WTC11 (cell line): ENCODE measurements around the gene NRXN3. TPM values are rescaled to one million over a fixed set of nuclear protein-coding genes. Genes with fewer than 3 reads are reported as not detected.

Experiments
- ATAC-seq: fragments of 200-7000 bp; cut with Tn5 transposase; 2 replicates; pipeline ENCODE4 v1.10.0; 2021; ENCODE audit warnings: mild to moderate bottlenecking, moderate library complexity
- CTCF ChIA-PET: fragments of 300-600 bp; sonication (Branson Sonifier 250); formaldehyde crosslinking; loops from one replicate; lab custom pipeline; 2021; ENCODE audit warnings: antibody characterized with exemption; lab: Charles Lee
- POLR2A ChIA-PET: fragments of 350-600 bp; sonication (Branson Sonifier 250); formaldehyde crosslinking; loops from one replicate; lab custom pipeline; 2021; ENCODE audit warnings: antibody characterized with exemption; lab: Charles Lee
- DNase-seq: peaks from one replicate; pipeline ENCODE4 v3.0.0; 2021; ENCODE audit warnings: low spot score
- H3K27ac Mint-ChIP-seq: 2 replicates; pipeline ENCODE4 v1.8.0; 2021; ENCODE audit warnings: mixed read lengths
- H3K27me3 Mint-ChIP-seq: 2 replicates; pipeline ENCODE4 v1.8.0; 2021; ENCODE audit warnings: low read depth, mild to moderate bottlenecking, moderate library complexity, mixed read lengths
- H3K36me3 Mint-ChIP-seq: 2 replicates; pipeline ENCODE4 v1.8.0; 2021; ENCODE audit warnings: mixed read lengths
- H3K4me1 Mint-ChIP-seq: 2 replicates; pipeline ENCODE4 v1.8.0; 2022; ENCODE audit warnings: mixed read lengths
- H3K4me3 Mint-ChIP-seq: 2 replicates; pipeline ENCODE4 v1.8.0; 2021; ENCODE audit warnings: mild to moderate bottlenecking, moderate library complexity, mixed read lengths
- H3K9me3 Mint-ChIP-seq: 2 replicates; pipeline ENCODE4 v1.8.0; 2021; ENCODE audit warnings: mixed read lengths
- ATF2 ChIP-seq: sonication (generic); formaldehyde crosslinking; IDR thresholded peaks from 2 replicates; pipeline ENCODE4 v1.8.1; 2022; ENCODE audit warnings: low read depth, missing genetic modification reagents, borderline replicate concordance
- CBFB ChIP-seq: sonication (generic); formaldehyde crosslinking; IDR thresholded peaks from 2 replicates; pipeline ENCODE4 v1.8.1; 2022; ENCODE audit warnings: mild to moderate bottlenecking, low read depth, missing genetic modification reagents
- CDX4 ChIP-seq: fragments of 250-450 bp; sonication (Bioruptor Pico); IDR thresholded peaks from 2 replicates; pipeline ENCODE4 v1.9.0; 2021; ENCODE audit warnings: moderate library complexity, mild to moderate bottlenecking, inconsistent platforms, borderline replicate concordance
- CREB1 ChIP-seq: sonication (generic); formaldehyde crosslinking; IDR thresholded peaks from 2 replicates; pipeline ENCODE4 v1.8.0; 2023; ENCODE audit warnings: mild to moderate bottlenecking, missing genetic modification reagents
- CREM ChIP-seq: sonication (generic); formaldehyde crosslinking; IDR thresholded peaks from 2 replicates; pipeline ENCODE4 v1.8.1; 2022; ENCODE audit warnings: mild to moderate bottlenecking, missing genetic modification reagents, moderate library complexity
- FOXP4 ChIP-seq: sonication (generic); formaldehyde crosslinking; IDR thresholded peaks from 2 replicates; pipeline ENCODE4 v1.8.0; 2022; ENCODE audit warnings: mild to moderate bottlenecking, missing genetic modification reagents
- GRHL2 ChIP-seq: fragments of 250-450 bp; sonication (Bioruptor Pico); IDR thresholded peaks from 2 replicates; pipeline ENCODE4 v1.8.0; 2022; ENCODE audit warnings: mild to moderate bottlenecking, moderate library complexity; ENCODE audit not compliant: insufficient replicate concordance, severe bottlenecking
- HMGA2 ChIP-seq: fragments of 250-450 bp; sonication (Bioruptor Pico); IDR thresholded peaks from 2 replicates; pipeline ENCODE4 v1.4.0; 2021; ENCODE audit warnings: mild to moderate bottlenecking, moderate library complexity
- IRF1 ChIP-seq: sonication (generic); formaldehyde crosslinking; IDR thresholded peaks from 2 replicates; pipeline ENCODE4 v1.8.0; 2023; ENCODE audit warnings: missing genetic modification reagents
- IRF2 ChIP-seq: sonication (generic); formaldehyde crosslinking; IDR thresholded peaks from 2 replicates; pipeline ENCODE4 v1.8.0; 2022; ENCODE audit warnings: low read depth, missing genetic modification reagents, borderline replicate concordance
- JAZF1 ChIP-seq: fragments of 250-450 bp; sonication (Bioruptor Pico); IDR thresholded peaks from 2 replicates; pipeline ENCODE4 v1.9.0; 2021; ENCODE audit warnings: moderate library complexity, mild to moderate bottlenecking, inconsistent platforms
- NFATC4 ChIP-seq: fragments of 250-450 bp; sonication (Bioruptor Pico); IDR thresholded peaks from 2 replicates; pipeline ENCODE4 v1.9.0; 2021; ENCODE audit warnings: mild to moderate bottlenecking
- NR2C2 ChIP-seq: sonication (generic); formaldehyde crosslinking; IDR thresholded peaks from 2 replicates; pipeline ENCODE4 v1.8.0; 2022; ENCODE audit warnings: mild to moderate bottlenecking, missing genetic modification reagents
- PRDM15 ChIP-seq: sonication (generic); formaldehyde crosslinking; IDR thresholded peaks from 2 replicates; pipeline ENCODE4 v1.8.0; 2022; ENCODE audit warnings: missing genetic modification reagents
- SMAD3 ChIP-seq: sonication (generic); formaldehyde crosslinking; IDR thresholded peaks from 2 replicates; pipeline ENCODE4 v1.8.0; 2022; ENCODE audit warnings: missing genetic modification reagents, mild to moderate bottlenecking, borderline replicate concordance
- TEAD1 ChIP-seq: sonication (generic); formaldehyde crosslinking; IDR thresholded peaks from 2 replicates; pipeline ENCODE4 v1.8.0; 2022; ENCODE audit warnings: mild to moderate bottlenecking, missing genetic modification reagents
- ZBTB21 ChIP-seq: sonication (generic); formaldehyde crosslinking; IDR thresholded peaks from 2 replicates; pipeline ENCODE4 v1.8.1; 2023; ENCODE audit warnings: mild to moderate bottlenecking, missing genetic modification reagents, borderline replicate concordance
- ZNF263 ChIP-seq: sonication (generic); formaldehyde crosslinking; IDR thresholded peaks from 2 replicates; pipeline ENCODE4 v1.8.1; 2022; ENCODE audit warnings: low read depth, mild to moderate bottlenecking, moderate library complexity, missing genetic modification reagents
- ZNF416 ChIP-seq: fragments of 250-450 bp; sonication (Bioruptor Pico); IDR thresholded peaks from 2 replicates; pipeline ENCODE4 v1.9.0; 2021; ENCODE audit warnings: mild to moderate bottlenecking, inconsistent platforms
- ZNF425 ChIP-seq: fragments of 250-450 bp; sonication (Bioruptor Pico); conservative IDR thresholded peaks from 2 replicates; pipeline ENCODE4 v1.9.0; 2021; ENCODE audit warnings: mild to moderate bottlenecking
- total RNA-seq: library from RNA; stranded (reverse); gene quantifications from 3 replicates; pipeline ENCODE4 v1.2.3, GENCODE V29; 2021

NRXN3 gene
- total RNA-seq, 1 experiment from 2014 or later, result 3.0 TPM

GRCh38 chr14:79438696-79439342 lies 1268.6 kb downstream of the NRXN3 start (continued):
- TF ChIP-seq GRHL2 (CRISPR knock-in tag), result no peak
- no peak for TF ChIP-seq SMAD3 (CRISPR knock-in tag)
- TF ChIP-seq, all 79 proteins: peak for 0

GRCh38 chr14:79442786-79443185 lies 1272.6 kb downstream of the NRXN3 start:
- no peak for DNase-seq
- H3K4me1 Mint-ChIP-seq, result peaks cover 23% of the 10 kb centered on the region
- H3K4me3 Mint-ChIP-seq, result no peak overlapping the region
- no peak for ATAC-seq
- H3K9me3 Mint-ChIP-seq, result peaks cover 6% of the 10 kb centered on the region
- H3K27me3 Mint-ChIP-seq, result no peaks in the 10 kb centered on the region
- H3K36me3 Mint-ChIP-seq, result 0 out of 2 replicates have a peak, but pooled peaks cover 3% of the 10 kb centered on the region
- POLR2A ChIA-PET, result no interaction called here
- TF ChIP-seq NFATC4, result no peak
- no peak for TF ChIP-seq NR2C2 (CRISPR knock-in tag)
- no peak for TF ChIP-seq ZNF416
- no peak for TF ChIP-seq CDX4
- TF ChIP-seq ZNF263 (CRISPR knock-in tag), result no peak
- TF ChIP-seq HMGA2 (CRISPR knock-in tag), result no peak
- TF ChIP-seq TEAD1 (CRISPR knock-in tag), result no peak
- no peak for TF ChIP-seq IRF1 (CRISPR knock-in tag)
- TF ChIP-seq FOXP4 (CRISPR knock-in tag), result no peak
- no peak for TF ChIP-seq CREM (CRISPR knock-in tag)
- no peak overlapping the region for H3K27ac Mint-ChIP-seq
- CTCF ChIA-PET, result no interaction called here

GRCh38 chr14:79443602-79444001 lies 1273.4 kb downstream of the NRXN3 start:
- ATAC-seq (no peak), DNase-seq (no peak)
- Mint-ChIP-seq H3K4me1 (peaks cover 17% of the 10 kb centered on the region), H3K4me3 (no peak overlapping the region), H3K36me3 (0 out of 2 replicates have a peak, but pooled peaks cover 3% of the 10 kb centered on the region), H3K27ac (no peak overlapping the region), H3K27me3 (no peaks in the 10 kb centered on the region), H3K9me3 (peaks cover 6% of the 10 kb centered on the region)
- CTCF ChIA-PET, result no interaction called here
- POLR2A ChIA-PET, result interaction anchor here (0.7 kb wide), 1 partner anchor 26 kb away, joined by 3 read pairs; no protein-coding TSS in a partner anchor
- TF ChIP-seq ATF2, result no peak
- no peak for TF ChIP-seq IRF2
- no peak for TF ChIP-seq ZNF425 (CRISPR knock-in tag)
- no peak for TF ChIP-seq PRDM15 (CRISPR knock-in tag)
- no peak for TF ChIP-seq CBFB (CRISPR knock-in tag)
- no peak for TF ChIP-seq JAZF1 (CRISPR knock-in tag)
- no peak for TF ChIP-seq CREB1 (CRISPR knock-in tag)
- no peak for TF ChIP-seq ZBTB21 (CRISPR knock-in tag)
